K562 (cell line): ENCODE results near the gene TXNL1. TPM values are rescaled to one million over a fixed set of nuclear protein-coding genes. Genes with fewer than 3 reads are reported as not detected.

Experiments used
- ATAC-seq: fragments of 200-7000 bp; cut with Tn5 transposase; 3 replicates; pipeline ENCODE4 v1.9.1; 2020; ENCODE audit warnings: moderate library complexity
- BruUV-seq: library from RNA; stranded (reverse); fragments of 400-500 nt; replicated peaks from 2 replicates; lab custom pipeline; 2021; lab: Mats Ljungman, UMichigan
- CTCF ChIA-PET: fragments of 300-600 bp; formaldehyde crosslinking; extraction: SDS; loops from one replicate; lab custom pipeline; 2021; ENCODE audit warnings: low intra/inter-chr PET ratio; lab: Yijun Ruan, JAX
- POLR2A ChIA-PET: fragments of 300-600, 350-650 bp; sonication (Branson Sonifier 250); formaldehyde crosslinking; extraction: SDS; loops from one replicate; lab custom pipeline; 2021; ENCODE audit warnings: antibody characterized with exemption, inconsistent platforms; lab: Yijun Ruan, JAX
- DNase-seq, 4 experiments: peaks; one replicate each; pipeline versions ENCODE4 v3.0.0 to v3.0.0-alpha.2; 2011 to 2018; ENCODE audit warnings: low spot score in 3 of 4, mixed read lengths in 3 of 4; ENCODE audit errors: extremely low read depth in 1 of 4
- FAIRE-seq: peaks from 2 replicates; lab custom pipeline; 2011; peaks lifted over from hg19 to GRCh38; lab: Jason Lieb, UNC
- H2AFZ ChIP-seq: 2 replicates; pipeline ENCODE4 v1.6.0; 2011; ENCODE audit warnings: low read depth, low read length, control low read depth, inconsistent platforms
- H3K27ac ChIP-seq: fragments of 200-600 bp; 3 replicates; pipeline ENCODE4 v1.8.0; 2011; ENCODE audit warnings: low read depth, mild to moderate bottlenecking, control low read depth, inconsistent platforms, low read length, moderate library complexity, mixed read lengths; ENCODE audit errors: extremely low read depth
- H3K27me3 ChIP-seq, 2 experiments: fragments of 300-600 bp in 1 of 2; 2 replicates in 1 of 2; 3 replicates in 1 of 2; pipeline versions ENCODE4 v1.6.0 to v1.8.0; 2011; ENCODE audit warnings: inconsistent platforms in 2 of 2, low read length in 2 of 2, mild to moderate bottlenecking in 1 of 2, mixed read lengths in 1 of 2, moderate library complexity in 1 of 2; ENCODE audit not compliant: control insufficient read depth in 2 of 2, insufficient read depth in 2 of 2
- H3K36me3 ChIP-seq: fragments of 300-600 bp; 3 replicates; pipeline ENCODE4 v1.8.0; 2011; ENCODE audit warnings: mild to moderate bottlenecking, low read length, inconsistent platforms; ENCODE audit not compliant: control insufficient read depth, insufficient read depth
- H3K4me1 ChIP-seq, 2 experiments: fragments of 200-600 bp in 1 of 2; replicated peaks in 1 of 2; 2 replicates in 1 of 2; 3 replicates in 1 of 2; pipeline versions ENCODE4 v1.5.1 to v1.8.0; 2011; ENCODE audit warnings: inconsistent platforms in 2 of 2, low read length in 2 of 2, mild to moderate bottlenecking in 1 of 2, mixed read lengths in 1 of 2, moderate library complexity in 1 of 2; ENCODE audit not compliant: control insufficient read depth in 2 of 2, insufficient read depth in 2 of 2
- H3K4me2 ChIP-seq: 2 replicates; pipeline ENCODE4 v1.6.1; 2011; ENCODE audit warnings: low read length, control low read depth, inconsistent platforms, mixed read lengths; ENCODE audit not compliant: insufficient read depth
- H3K4me3 ChIP-seq: fragments of 200-600 bp; sonication (generic), shearing (Covaris generic); 2 replicates; pipeline ENCODE4 v1.5.1; 2016; ENCODE audit warnings: control low read depth, inconsistent platforms
- H3K79me2 ChIP-seq: fragments of 200-600 bp; 3 replicates; pipeline ENCODE4 v1.8.0; 2011; ENCODE audit warnings: low read length, inconsistent platforms; ENCODE audit not compliant: control insufficient read depth, insufficient read depth
- H3K9ac ChIP-seq, 2 experiments: 2 replicates each; pipeline versions ENCODE4 v1.6.0 to v1.6.1; 2011; ENCODE audit warnings: low read depth in 2 of 2, low read length in 2 of 2, control low read depth in 1 of 2, inconsistent platforms in 1 of 2, mild to moderate bottlenecking in 1 of 2, mixed read lengths in 1 of 2; ENCODE audit not compliant: insufficient read depth in 1 of 2
- H3K9me1 ChIP-seq: one replicate; pipeline ENCODE4 v1.6.0; 2011; ENCODE audit warnings: inconsistent platforms, mild to moderate bottlenecking, low read length, moderate library complexity; ENCODE audit not compliant: control insufficient read depth, insufficient read depth
- H3K9me3 ChIP-seq: replicated peaks from 2 replicates; pipeline ENCODE4 v1.5.1; 2011; ENCODE audit warnings: low read depth, low read length, inconsistent platforms; ENCODE audit not compliant: control insufficient read depth, insufficient read depth
- H4K20me1 ChIP-seq: replicated peaks from 2 replicates; pipeline ENCODE4 v1.6.1; 2011; ENCODE audit warnings: low read length, inconsistent platforms, mixed read lengths; ENCODE audit not compliant: control insufficient read depth, insufficient read depth
- DNMT1 ChIP-seq: fragments of 450-650 bp; IDR thresholded peaks from 2 replicates; pipeline ENCODE4 v1.6.1; 2016; ENCODE audit warnings: antibody characterized with exemption, mild to moderate bottlenecking
- ELF1 ChIP-seq: fragments of 200-800 bp; sonication (Bioruptor generic); IDR thresholded peaks from 2 replicates; pipeline ENCODE4 v1.6.1; 2016; ENCODE audit warnings: missing genetic modification characterization, missing compliant biosample characterization
- ELF2 ChIP-seq: fragments of 250-450 bp; sonication (Bioruptor Pico); IDR thresholded peaks from 2 replicates; pipeline ENCODE4 v1.5.0; 2021; ENCODE audit warnings: mild to moderate bottlenecking
- GATA2 ChIP-seq: sonication (generic); formaldehyde crosslinking; IDR thresholded peaks from 2 replicates; pipeline ENCODE4 v1.4.0; 2020; ENCODE audit warnings: mild to moderate bottlenecking, missing genetic modification reagents
- MAFF ChIP-seq: IDR thresholded peaks from 2 replicates; pipeline ENCODE4 v1.6.1; 2012; ENCODE audit warnings: low read length, improper control_type of control experiment
- MYBL2 ChIP-seq, 2 experiments: fragments of 450-650 bp in 1 of 2; sonication (generic) in 1 of 2; formaldehyde crosslinking in 1 of 2; IDR thresholded peaks; 2 replicates each; pipeline versions ENCODE4 v1.6.1 to v1.8.1; 2017 to 2022; ENCODE audit warnings: borderline replicate concordance in 1 of 2, inconsistent platforms in 1 of 2, low read depth in 1 of 2, mild to moderate bottlenecking in 1 of 2, missing genetic modification reagents in 1 of 2, moderate library complexity in 1 of 2
- MYC ChIP-seq, 2 experiments: fragments of 250-450 bp in 1 of 2; sonication (Bioruptor Pico) in 1 of 2; IDR thresholded peaks; 2 replicates each; pipeline versions ENCODE4 v1.5.1 to v1.6.1; 2012 to 2021; ENCODE audit warnings: low read depth in 2 of 2, borderline replicate concordance in 1 of 2, improper control_type of control experiment in 1 of 2, low read length in 1 of 2, mild to moderate bottlenecking in 1 of 2, moderate library complexity in 1 of 2
- SMARCA4 ChIP-seq: fragments of 450-650 bp; IDR thresholded peaks from 2 replicates; pipeline ENCODE4 v1.6.1; 2016
- XRCC4 ChIP-seq: IDR thresholded peaks from one replicate; pipeline ENCODE4 v1.6.1; 2011; ENCODE audit not compliant: insufficient read depth, insufficient read length; ENCODE audit errors: extremely low read depth
- ZC3H4 ChIP-seq: sonication (generic); formaldehyde crosslinking; IDR thresholded peaks from 2 replicates; pipeline ENCODE4 v1.9.0; 2021; ENCODE audit warnings: missing genetic modification reagents, borderline replicate concordance
- ZNF589 ChIP-seq: fragments of 200-800 bp; sonication (Bioruptor generic); IDR thresholded peaks from 2 replicates; pipeline ENCODE4 v1.6.1; 2016; ENCODE audit warnings: low read depth, missing genetic modification characterization, missing compliant biosample characterization
- in situ Hi-C: fragments of 300-500 bp; cut with MboI; formaldehyde crosslinking; loops from 4 replicates; pipeline ENCODE4 v1.15.0; 2018; ENCODE audit warnings: inconsistent platforms, mixed read lengths
- intact Hi-C: fragments of 100-400 bp; cut with micrococcal nuclease; formaldehyde crosslinking; loops from 2 replicates; pipeline ENCODE4 v1.14.2; 2022
- polyA plus RNA-seq, 8 experiments: library from polyadenylated mRNA; depleted of rRNA in 4 of 8; stranded (reverse) in 5 of 8; unstranded in 3 of 8; fragments of >200 nt; fragmentation: Nextera tagmentation in 2 of 8; fragmentation: Illumina TruSeq in 1 of 8; extraction: Ambion mirVana in 2 of 8; extraction: Trizol in 1 of 8; gene quantifications; 2 replicates each; pipeline versions ENCODE4 v1.2.1 to v1.2.3, GENCODE V29; 2011 to 2014; ENCODE audit warnings: inconsistent platforms in 1 of 8, missing spikeins in 1 of 8
- total RNA-seq, 7 experiments: library from RNA; depleted of rRNA in 6 of 7; stranded (reverse); fragments of >200 nt in 6 of 7; fragmentation: Illumina TruSeq in 2 of 7; extraction: Trizol in 2 of 7; gene quantifications; 2 replicates each; pipeline versions ENCODE4 v1.2.1 to v1.2.3, GENCODE V29; 2011 to 2021; ENCODE audit warnings: low replicate concordance in 1 of 7
- TF ChIP-seq, protein P1 (sequence below): sonication (generic); formaldehyde crosslinking; IDR thresholded peaks from 2 replicates; pipeline ENCODE4 v1.8.1; 2023; ENCODE audit warnings: missing genetic modification reagents, mild to moderate bottlenecking, borderline replicate concordance
- TF ChIP-seq, protein P2 (sequence below): sonication (generic); formaldehyde crosslinking; IDR thresholded peaks from 2 replicates; pipeline ENCODE4 v1.8.0; 2022; ENCODE audit warnings: mild to moderate bottlenecking, missing genetic modification reagents
- TF ChIP-seq, protein P3 (sequence below): fragments of 200-400 bp; formaldehyde crosslinking; IDR thresholded peaks from 2 replicates; pipeline ENCODE4 v1.6.1; 2017; ENCODE audit warnings: mild to moderate bottlenecking, low read depth, low read length, moderate library complexity

Gene TXNL1
- total and polyA plus RNA-seq, 9 of the 15 experiments (the other 6 are each of a cell fraction or from before 2014, with no cell fraction given) = 45.4 to 103 (median 65.7) TPM

GRCh38 chr18:56647071-56647470 lies 8.7 kb upstream of the TXNL1 start:
- DNase-seq (no peak), FAIRE-seq (no peak), ATAC-seq (no peak)
- no peak overlapping the region for H3K27ac ChIP-seq
- H3K4me1 ChIP-seq = peaks cover 0 to 20% of the 10 kb centered on the region in 2 experiments; a peak in 3 of 5 replicates
- H4K20me1 ChIP-seq = no peaks in the 10 kb centered on the region
- no peak overlapping the region for H2AFZ ChIP-seq
- H3K4me3 ChIP-seq = no peak overlapping the region
- peaks cover 6% of the 10 kb centered on the region; the same call in 2 of the 3 replicates for H3K79me2 ChIP-seq
- intact Hi-C loops (loop anchor here (5.0 kb wide), 1 partner anchor 55 kb away; no protein-coding TSS in a partner anchor), in situ Hi-C loops (no loop called here)
- BruUV-seq = no TSS peak
- ChIA-PET CTCF (no interaction called here), POLR2A (interaction anchor here (0.6 to 1.0 kb wide), 2 partner anchors 11 to 1714 kb away, joined by 3 read pairs; no protein-coding TSS in a partner anchor)
- H3K9me1 ChIP-seq = no peaks in the 10 kb centered on the region
- no peaks in the 10 kb centered on the region for H3K9me3 ChIP-seq
- H3K9ac ChIP-seq = no peak overlapping the region
- H3K27me3 ChIP-seq = no peaks in the 10 kb centered on the region
- no peaks in the 10 kb centered on the region for H3K36me3 ChIP-seq
- H3K4me2 ChIP-seq = no peak overlapping the region
- TF ChIP-seq MYBL2 (IDR thresholded peaks at IDR 0.05; ENCODE audit: low read depth) = no peak
- no peak for TF ChIP-seq MYBL2 (CRISPR knock-in tag; IDR thresholded peaks at IDR 0.05; ENCODE audit: borderline replicate concordance)
- TF ChIP-seq SMARCA4 = no peak
- no peak for TF ChIP-seq ZC3H4 (CRISPR knock-in tag)
- TF ChIP-seq ELF2 (CRISPR knock-in tag) = no peak
- TF ChIP-seq, protein P1, sequence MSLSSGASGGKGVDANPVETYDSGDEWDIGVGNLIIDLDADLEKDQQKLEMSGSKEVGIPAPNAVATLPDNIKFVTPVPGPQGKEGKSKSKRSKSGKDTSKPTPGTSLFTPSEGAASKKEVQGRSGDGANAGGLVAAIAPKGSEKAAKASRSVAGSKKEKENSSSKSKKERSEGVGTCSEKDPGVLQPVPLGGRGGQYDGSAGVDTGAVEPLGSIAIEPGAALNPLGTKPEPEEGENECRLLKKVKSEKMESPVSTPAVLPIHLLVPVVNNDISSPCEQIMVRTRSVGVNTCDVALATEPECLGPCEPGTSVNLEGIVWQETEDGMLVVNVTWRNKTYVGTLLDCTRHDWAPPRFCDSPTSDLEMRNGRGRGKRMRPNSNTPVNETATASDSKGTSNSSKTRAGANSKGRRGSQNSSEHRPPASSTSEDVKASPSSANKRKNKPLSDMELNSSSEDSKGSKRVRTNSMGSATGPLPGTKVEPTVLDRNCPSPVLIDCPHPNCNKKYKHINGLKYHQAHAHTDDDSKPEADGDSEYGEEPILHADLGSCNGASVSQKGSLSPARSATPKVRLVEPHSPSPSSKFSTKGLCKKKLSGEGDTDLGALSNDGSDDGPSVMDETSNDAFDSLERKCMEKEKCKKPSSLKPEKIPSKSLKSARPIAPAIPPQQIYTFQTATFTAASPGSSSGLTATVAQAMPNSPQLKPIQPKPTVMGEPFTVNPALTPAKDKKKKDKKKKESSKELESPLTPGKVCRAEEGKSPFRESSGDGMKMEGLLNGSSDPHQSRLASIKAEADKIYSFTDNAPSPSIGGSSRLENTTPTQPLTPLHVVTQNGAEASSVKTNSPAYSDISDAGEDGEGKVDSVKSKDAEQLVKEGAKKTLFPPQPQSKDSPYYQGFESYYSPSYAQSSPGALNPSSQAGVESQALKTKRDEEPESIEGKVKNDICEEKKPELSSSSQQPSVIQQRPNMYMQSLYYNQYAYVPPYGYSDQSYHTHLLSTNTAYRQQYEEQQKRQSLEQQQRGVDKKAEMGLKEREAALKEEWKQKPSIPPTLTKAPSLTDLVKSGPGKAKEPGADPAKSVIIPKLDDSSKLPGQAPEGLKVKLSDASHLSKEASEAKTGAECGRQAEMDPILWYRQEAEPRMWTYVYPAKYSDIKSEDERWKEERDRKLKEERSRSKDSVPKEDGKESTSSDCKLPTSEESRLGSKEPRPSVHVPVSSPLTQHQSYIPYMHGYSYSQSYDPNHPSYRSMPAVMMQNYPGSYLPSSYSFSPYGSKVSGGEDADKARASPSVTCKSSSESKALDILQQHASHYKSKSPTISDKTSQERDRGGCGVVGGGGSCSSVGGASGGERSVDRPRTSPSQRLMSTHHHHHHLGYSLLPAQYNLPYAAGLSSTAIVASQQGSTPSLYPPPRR (CRISPR knock-in tag) = no peak
- TF ChIP-seq, protein P2, sequence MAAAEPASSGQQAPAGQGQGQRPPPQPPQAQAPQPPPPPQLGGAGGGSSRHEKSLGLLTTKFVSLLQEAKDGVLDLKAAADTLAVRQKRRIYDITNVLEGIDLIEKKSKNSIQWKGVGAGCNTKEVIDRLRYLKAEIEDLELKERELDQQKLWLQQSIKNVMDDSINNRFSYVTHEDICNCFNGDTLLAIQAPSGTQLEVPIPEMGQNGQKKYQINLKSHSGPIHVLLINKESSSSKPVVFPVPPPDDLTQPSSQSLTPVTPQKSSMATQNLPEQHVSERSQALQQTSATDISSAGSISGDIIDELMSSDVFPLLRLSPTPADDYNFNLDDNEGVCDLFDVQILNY (CRISPR knock-in tag) = no peak
- TF ChIP-seq MAFF = no peak
- TF ChIP-seq ELF1 (tag) = no peak
- TF ChIP-seq MYC (IDR thresholded peaks at IDR 0.05; ENCODE audit: low read depth, low read length) = no peak
- no peak for TF ChIP-seq MYC (CRISPR knock-in tag; IDR thresholded peaks at IDR 0.05; ENCODE audit: borderline replicate concordance, low read depth)
- TF ChIP-seq, protein P3, sequence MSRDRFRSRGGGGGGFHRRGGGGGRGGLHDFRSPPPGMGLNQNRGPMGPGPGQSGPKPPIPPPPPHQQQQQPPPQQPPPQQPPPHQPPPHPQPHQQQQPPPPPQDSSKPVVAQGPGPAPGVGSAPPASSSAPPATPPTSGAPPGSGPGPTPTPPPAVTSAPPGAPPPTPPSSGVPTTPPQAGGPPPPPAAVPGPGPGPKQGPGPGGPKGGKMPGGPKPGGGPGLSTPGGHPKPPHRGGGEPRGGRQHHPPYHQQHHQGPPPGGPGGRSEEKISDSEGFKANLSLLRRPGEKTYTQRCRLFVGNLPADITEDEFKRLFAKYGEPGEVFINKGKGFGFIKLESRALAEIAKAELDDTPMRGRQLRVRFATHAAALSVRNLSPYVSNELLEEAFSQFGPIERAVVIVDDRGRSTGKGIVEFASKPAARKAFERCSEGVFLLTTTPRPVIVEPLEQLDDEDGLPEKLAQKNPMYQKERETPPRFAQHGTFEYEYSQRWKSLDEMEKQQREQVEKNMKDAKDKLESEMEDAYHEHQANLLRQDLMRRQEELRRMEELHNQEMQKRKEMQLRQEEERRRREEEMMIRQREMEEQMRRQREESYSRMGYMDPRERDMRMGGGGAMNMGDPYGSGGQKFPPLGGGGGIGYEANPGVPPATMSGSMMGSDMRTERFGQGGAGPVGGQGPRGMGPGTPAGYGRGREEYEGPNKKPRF = no peak
- TF ChIP-seq GATA2 (CRISPR knock-in tag) = no peak
- TF ChIP-seq ZNF589 (CRISPR knock-in tag) = no peak
- TF ChIP-seq DNMT1 = no peak
- no peak for TF ChIP-seq XRCC4
